Thyroid gland (tissue), 4 donors: ENCODE results near the gene TRIM14. TPM values are rescaled to one million over a fixed set of nuclear protein-coding genes. Genes with fewer than 3 reads are reported as not detected.

Source experiments
- DNase-seq, 2 donors: peaks; one replicate each; pipeline ENCODE4 v3.0.0-alpha.2; 2019
- H3K27ac ChIP-seq, 3 donors: fragments of 200-600 bp; sonication (generic); 1 replicate in 2 of 3; 2 replicates in 1 of 3; pipeline ENCODE4 v1.5.1; 2016 to 2019; ENCODE audit warnings: mild to moderate bottlenecking in 1 of 3, moderate library complexity in 1 of 3
- H3K27me3 ChIP-seq: fragments of 200-600 bp; sonication (generic); one replicate; pipeline ENCODE4 v1.5.1; 2019
- H3K36me3 ChIP-seq, 2 donors: fragments of 200-600 bp; sonication (generic); one replicate each; pipeline ENCODE4 v1.5.1; 2016 to 2019
- H3K4me1 ChIP-seq, 2 donors: fragments of 200-600 bp; sonication (generic); one replicate each; pipeline ENCODE4 v1.5.1; 2017 to 2019
- H3K4me3 ChIP-seq, 3 donors: fragments of 200-600 bp; sonication (generic); replicated peaks in 1 of 3; 1 replicate in 2 of 3; 2 replicates in 1 of 3; pipeline ENCODE4 v1.5.1; 2016; ENCODE audit warnings: mild to moderate bottlenecking in 1 of 3
- H3K9me3 ChIP-seq: fragments of 200-600 bp; sonication (generic); one replicate; pipeline ENCODE4 v1.5.1; 2017
- POLR2A ChIP-seq, 2 donors: fragments of 450-650 bp; IDR thresholded peaks; one replicate each; pipeline ENCODE4 v1.6.1; 2017; ENCODE audit warnings: antibody characterized with exemption in 2 of 2, mild to moderate bottlenecking in 2 of 2, moderate library complexity in 1 of 2
- WGBS, 2 donors: methylation state at CpG; one replicate each; pipeline ENCODE4 v1.1.5; 2017; 5-methylcytosine and 5-hydroxymethylcytosine counted together
- intact Hi-C: fragments of 100-400 bp; cut with DNase I; formaldehyde crosslinking; loops from one replicate; pipeline ENCODE4 v1.15.1; 2023
- total RNA-seq, 4 donors: library from RNA; depleted of rRNA; stranded (reverse); fragments of >200 nt; gene quantifications; one replicate each; pipeline ENCODE4 v1.2.3, GENCODE V29; 2016
- TF ChIP-seq, protein P1 (sequence below), 6 experiments: fragments of 200-600 bp in 3 of 6; fragments of 450-650 bp in 3 of 6; sonication (generic) in 3 of 6; IDR thresholded peaks; one replicate each; pipeline ENCODE4 v1.5.1; 2016 to 2019; ENCODE audit warnings: antibody characterized with exemption in 6 of 6, mild to moderate bottlenecking in 2 of 6, inconsistent platforms in 1 of 6, moderate library complexity in 1 of 6

TRIM14 gene
- total RNA-seq, 4 donors from 2014 or later = 3.9 to 8.1 (median 5.2) TPM

DNA sequence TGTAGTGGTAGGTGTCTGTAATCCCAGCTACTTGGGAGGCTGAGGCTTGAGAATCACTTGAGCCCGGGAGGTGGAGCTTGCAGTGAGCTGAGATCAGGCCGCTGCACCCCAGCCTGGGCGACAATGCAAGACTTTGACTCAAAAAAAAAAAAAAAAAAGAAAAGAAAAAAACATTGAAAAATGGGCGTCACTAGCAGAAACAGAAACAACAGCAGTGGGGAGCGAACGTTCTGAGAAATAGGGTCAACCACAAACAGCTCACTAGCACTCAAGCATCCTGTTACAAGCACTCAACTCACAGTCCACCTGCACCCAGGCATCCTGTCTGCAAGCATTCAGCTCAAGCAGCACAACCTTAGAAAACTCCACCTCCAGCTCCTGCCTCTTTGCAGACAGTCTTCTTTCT lies 17.2 kb downstream of the TRIM14 start:
- intact Hi-C loops = no loop called here
- H3K4me3 ChIP-seq = no peak overlapping the region
- DNase-seq = peak; percentile 84 to 87
- peak overlapping the region in 1 of 3 donors; percentile 1 for H3K27ac ChIP-seq
- 19 to 29% methylated on average over 6 of the region's 6 CpGs for WGBS, 2 donors
- no peaks in the 10 kb centered on the region for H3K36me3 ChIP-seq
- H3K4me1 ChIP-seq = peaks cover 6 to 27% of the 10 kb centered on the region in 2 donors
- TF ChIP-seq POLR2A (IDR thresholded peaks at IDR 0.05) = peak in 1 of 2 donors; percentile 17
- TF ChIP-seq, protein P1, sequence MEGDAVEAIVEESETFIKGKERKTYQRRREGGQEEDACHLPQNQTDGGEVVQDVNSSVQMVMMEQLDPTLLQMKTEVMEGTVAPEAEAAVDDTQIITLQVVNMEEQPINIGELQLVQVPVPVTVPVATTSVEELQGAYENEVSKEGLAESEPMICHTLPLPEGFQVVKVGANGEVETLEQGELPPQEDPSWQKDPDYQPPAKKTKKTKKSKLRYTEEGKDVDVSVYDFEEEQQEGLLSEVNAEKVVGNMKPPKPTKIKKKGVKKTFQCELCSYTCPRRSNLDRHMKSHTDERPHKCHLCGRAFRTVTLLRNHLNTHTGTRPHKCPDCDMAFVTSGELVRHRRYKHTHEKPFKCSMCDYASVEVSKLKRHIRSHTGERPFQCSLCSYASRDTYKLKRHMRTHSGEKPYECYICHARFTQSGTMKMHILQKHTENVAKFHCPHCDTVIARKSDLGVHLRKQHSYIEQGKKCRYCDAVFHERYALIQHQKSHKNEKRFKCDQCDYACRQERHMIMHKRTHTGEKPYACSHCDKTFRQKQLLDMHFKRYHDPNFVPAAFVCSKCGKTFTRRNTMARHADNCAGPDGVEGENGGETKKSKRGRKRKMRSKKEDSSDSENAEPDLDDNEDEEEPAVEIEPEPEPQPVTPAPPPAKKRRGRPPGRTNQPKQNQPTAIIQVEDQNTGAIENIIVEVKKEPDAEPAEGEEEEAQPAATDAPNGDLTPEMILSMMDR (IDR thresholded peaks at IDR 0.05) = no peak
- H3K27me3 ChIP-seq = no peaks in the 10 kb centered on the region
- no peaks in the 10 kb centered on the region for H3K9me3 ChIP-seq

DNA sequence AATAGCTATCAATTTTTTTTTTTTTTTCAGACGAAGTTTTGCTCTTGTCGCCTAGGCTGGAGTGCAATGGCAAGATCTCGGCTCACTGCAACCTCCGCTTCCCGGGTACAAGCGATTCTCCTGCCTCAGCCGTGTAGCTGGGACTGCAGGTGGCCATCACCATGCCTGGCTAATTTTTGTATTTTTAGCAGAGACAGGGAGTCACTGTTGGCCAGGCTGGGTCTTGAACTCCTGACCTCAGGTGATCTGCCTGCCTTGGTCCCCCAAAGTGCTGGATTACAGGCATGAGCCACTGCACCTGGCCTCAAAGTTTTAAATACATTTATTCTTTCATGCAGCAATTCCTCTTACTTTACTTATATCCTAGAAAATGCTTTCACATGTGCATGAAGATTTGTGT lies 17.6 kb downstream of the TRIM14 start:
- Histone ChIP-seq H3K4me3 (no peak overlapping the region), H3K4me1 (peaks cover 6 to 27% of the 10 kb centered on the region in 2 donors), H3K36me3 (no peaks in the 10 kb centered on the region), H3K27ac (peak overlapping the region in 2 of 3 donors; percentile 1 to 57), H3K27me3 (no peaks in the 10 kb centered on the region), H3K9me3 (no peaks in the 10 kb centered on the region)
- TF ChIP-seq, protein P1 (IDR thresholded peaks at IDR 0.05) = no peak
- no peak for TF ChIP-seq POLR2A (IDR thresholded peaks at IDR 0.05)
- intact Hi-C loops = no loop called here
- WGBS, 2 donors = 76 to 81% methylated on average over 7 of the region's 7 CpGs
- DNase-seq = no peak

DNA sequence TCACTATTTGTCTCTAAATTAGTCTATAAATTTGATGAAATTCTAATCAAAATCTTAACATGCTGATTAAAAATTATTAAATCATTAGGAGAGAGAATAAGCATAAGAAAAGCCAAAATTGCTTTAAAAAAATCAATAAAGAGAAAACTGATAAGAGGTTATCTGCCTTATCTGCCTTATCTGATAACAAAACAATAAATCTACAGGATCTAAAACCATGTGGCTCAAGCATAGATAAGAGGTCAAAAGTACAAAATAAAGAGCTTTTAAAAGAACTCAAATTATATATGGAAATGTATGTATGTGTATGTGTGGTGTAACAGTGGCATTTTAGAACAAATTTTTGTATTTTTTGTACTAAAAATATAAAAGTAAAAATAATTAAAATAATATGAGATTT lies 18.6 kb downstream of the TRIM14 start:
- TF ChIP-seq POLR2A (IDR thresholded peaks at IDR 0.05) = no peak
- TF ChIP-seq, protein P1 (IDR thresholded peaks at IDR 0.05) = no peak
- Histone ChIP-seq H3K4me3 (no peak overlapping the region), H3K27me3 (no peaks in the 10 kb centered on the region), H3K9me3 (no peaks in the 10 kb centered on the region), H3K4me1 (peaks cover 6 to 27% of the 10 kb centered on the region in 2 donors), H3K36me3 (no peaks in the 10 kb centered on the region), H3K27ac (peak overlapping the region in 2 of 3 donors; percentile 51 to 52)
- no peak for DNase-seq
- intact Hi-C loops = no loop called here

DNA sequence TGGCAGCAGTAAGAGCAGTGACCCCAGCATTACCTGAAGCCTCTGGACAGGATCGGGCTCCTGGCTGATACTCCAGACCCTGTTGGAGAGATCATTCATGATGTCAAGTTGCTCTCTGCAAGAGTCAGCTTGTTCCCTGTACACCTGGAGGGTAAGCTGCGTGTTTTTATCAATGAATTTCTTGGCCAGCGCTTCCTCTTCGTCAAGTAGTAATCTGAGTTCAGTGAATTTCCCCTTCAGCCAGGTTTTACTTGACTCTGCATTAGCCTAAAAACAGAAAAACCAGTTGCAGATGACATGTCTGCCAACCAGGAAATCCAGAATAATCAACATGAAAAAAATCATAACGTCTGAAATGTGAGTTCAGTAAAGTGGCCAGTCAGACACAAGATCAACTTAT lies 19.1 kb downstream of the TRIM14 start:
- TF ChIP-seq POLR2A (IDR thresholded peaks at IDR 0.05) = no peak
- TF ChIP-seq, protein P1 (IDR thresholded peaks at IDR 0.05) = no peak
- Histone ChIP-seq H3K4me3 (no peak overlapping the region), H3K27me3 (no peaks in the 10 kb centered on the region), H3K4me1 (peaks cover 6 to 27% of the 10 kb centered on the region in 2 donors), H3K36me3 (no peaks in the 10 kb centered on the region), H3K27ac (peak overlapping the region in 2 of 3 donors; percentile 51 to 52), H3K9me3 (no peaks in the 10 kb centered on the region)
- DNase-seq = peak; percentile 53 to 66
- intact Hi-C loops = no loop called here
- 29 to 36% methylated on average over 5 of the region's 5 CpGs for WGBS, 2 donors

DNA sequence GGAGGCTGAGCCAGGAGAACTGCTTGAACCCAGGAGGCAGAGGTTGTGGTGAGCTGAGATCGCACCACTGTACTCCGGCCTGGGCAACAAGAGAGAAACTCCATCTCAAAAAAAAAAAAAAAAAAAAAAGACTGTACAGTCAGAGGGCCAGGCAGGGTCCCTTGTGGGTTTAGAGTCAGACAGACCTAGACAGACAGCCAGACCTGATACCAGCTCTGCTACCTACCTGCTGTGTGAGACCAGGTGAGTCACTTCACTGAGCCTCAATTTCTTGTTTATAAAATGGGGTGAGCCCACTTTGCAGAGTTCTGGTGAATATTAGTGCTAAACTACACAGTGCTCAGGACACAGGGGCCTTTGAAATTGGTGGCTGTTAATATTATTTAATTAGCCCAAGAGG lies 19.7 kb downstream of the TRIM14 start:
- intact Hi-C loops = no loop called here
- Histone ChIP-seq H3K36me3 (no peaks in the 10 kb centered on the region), H3K27me3 (no peaks in the 10 kb centered on the region), H3K27ac (peak overlapping the region in 2 of 3 donors; percentile 51 to 52), H3K4me3 (no peak overlapping the region), H3K9me3 (no peaks in the 10 kb centered on the region), H3K4me1 (peaks cover 6 to 27% of the 10 kb centered on the region in 2 donors)
- TF ChIP-seq, protein P1 (IDR thresholded peaks at IDR 0.05) = no peak
- TF ChIP-seq POLR2A (IDR thresholded peaks at IDR 0.05) = no peak
- no peak for DNase-seq
- WGBS, 2 donors = 95% methylated on average over 2 of the region's 2 CpGs
